GM12873 (cell line): ENCODE measurements around the gene PSMB7.

ENCODE experiments used
- CTCF ChIP-seq: IDR thresholded peaks from 2 replicates; pipeline ENCODE4 v1.5.1; 2012; ENCODE audit warnings: low read depth, mild to moderate bottlenecking, moderate library complexity, low read length, control low read depth; ENCODE audit not compliant: insufficient read depth; ENCODE audit errors: missing control alignments

The PSMB7 gene

GRCh38 chr9:124330011-124330697 lies 85.1 kb downstream of the PSMB7 start:
- TF ChIP-seq CTCF: no peak

GRCh38 chr9:124329206-124329792 lies 85.9 kb downstream of the PSMB7 start:
- no peak for TF ChIP-seq CTCF

- no peak for TF ChIP-seq CTCF
These were observed 87.0 kb downstream of the PSMB7 start for GRCh38 chr9:124328285-124328684.

- TF ChIP-seq CTCF: no peak
These were observed 87.8 kb downstream of the PSMB7 start for GRCh38 chr9:124327491-124327890.

GRCh38 chr9:124326378-124326777 lies 88.9 kb downstream of the PSMB7 start:
- TF ChIP-seq CTCF: no peak

GRCh38 chr9:124325816-124326215 lies 89.4 kb downstream of the PSMB7 start:
- no peak for TF ChIP-seq CTCF

GRCh38 chr9:124323904-124324303 lies 91.3 kb downstream of the PSMB7 start:
- no peak for TF ChIP-seq CTCF
